Measurements from ENCODE around the gene MCC. TPM values are rescaled to one million over a fixed set of nuclear protein-coding genes. Genes with fewer than 3 reads are reported as not detected.

MCC gene
- total RNA-seq, 1 experiment from 2014 or later, result 7.6 TPM

- no peaks in the 10 kb centered on the region for H3K4me1 ChIP-seq (ENCODE audit: insufficient read depth, low read length)
- H3K23me2 ChIP-seq (ENCODE audit: insufficient read length, low read depth, low read length, poor library complexity, severe bottlenecking), result no peaks in the 10 kb centered on the region
- H3K56ac ChIP-seq (ENCODE audit: insufficient read length, low read depth, low read length), result no peak overlapping the region
- Mint-ChIP-seq H3K9me3 (no peaks in the 10 kb centered on the region), H3K36me3 (ENCODE audit: insufficient read depth in 1 of 3, low read depth in 3 of 3) (no peaks in the 10 kb centered on the region), H3K27me3 (ENCODE audit: low read depth) (peaks cover 1% of the 10 kb centered on the region; the same call in 1 of the 2 replicates), H3K4me3 (no peak overlapping the region), H3K27ac (no peak overlapping the region), H3K4me1 (peaks cover 8 to 15% of the 10 kb centered on the region in 2 experiments)
- H3K27ac ChIP-seq (ENCODE audit: insufficient read length, low read depth, low read length), result no peak overlapping the region
- H3K23ac ChIP-seq (ENCODE audit: insufficient read length, low read depth, low read length), result no peak overlapping the region
- no peak overlapping the region for H2BK12ac ChIP-seq (ENCODE audit: insufficient read length, low read depth, low read length)
- no peaks in the 10 kb centered on the region for H4K20me1 ChIP-seq (ENCODE audit: control insufficient read depth, insufficient read depth, insufficient read length)
- H2AFZ ChIP-seq (ENCODE audit: low read length), result no peak overlapping the region
- no peak overlapping the region for H2BK15ac ChIP-seq (ENCODE audit: low read depth, low read length)
- WGBS (ENCODE audit: extremely low coverage, insufficient read length, low lambda C conversion rate), result no CpG with 5 or more reads among the region's 2 CpGs
- H3K9ac ChIP-seq (ENCODE audit: extremely low read depth, insufficient read length, low read length), result no peak overlapping the region
- no peak overlapping the region for H2AK5ac ChIP-seq (ENCODE audit: insufficient read length, low read length)
- H3K79me2 ChIP-seq (ENCODE audit: insufficient read depth, low read length), result no peaks in the 10 kb centered on the region
- H3K9me3 ChIP-seq (ENCODE audit: control insufficient read depth, low read depth, low read length), result no peaks in the 10 kb centered on the region
- no peak overlapping the region for H3K18ac ChIP-seq (ENCODE audit: insufficient read length, low read depth, low read length)
- H4K8ac ChIP-seq (replicated peaks; ENCODE audit: insufficient read length, low read depth, low read length), result no peak overlapping the region
- TF ChIP-seq CTCF (conservative IDR thresholded peaks at IDR 0.05), result no peak
- no peaks in the 10 kb centered on the region for H3K79me1 ChIP-seq (ENCODE audit: insufficient read depth, low read depth, low read length, poor library complexity, severe bottlenecking)
- H2BK120ac ChIP-seq (ENCODE audit: low read depth, low read length, poor library complexity, severe bottlenecking), result no peak overlapping the region
- H3K4ac ChIP-seq (ENCODE audit: low read depth, low read length), result no peak overlapping the region
- no peak for DNase-seq
- no peak overlapping the region for H4K5ac ChIP-seq (ENCODE audit: insufficient read length, low read depth, low read length)
- no peak overlapping the region for H3T11ph ChIP-seq (ENCODE audit: low read length)
- no peak overlapping the region for H2BK20ac ChIP-seq (ENCODE audit: low read depth, low read length, poor library complexity, severe bottlenecking)
- no peak overlapping the region for H3K4me2 ChIP-seq (ENCODE audit: insufficient read depth, insufficient read length, low read length)
- H4K91ac ChIP-seq (ENCODE audit: insufficient read length, low read depth, low read length), result no peak overlapping the region
- H3K14ac ChIP-seq (ENCODE audit: insufficient read depth, low read length), result no peak overlapping the region
- no peaks in the 10 kb centered on the region for H3K27me3 ChIP-seq (ENCODE audit: insufficient read depth, low read length)
- no peak overlapping the region for H2BK5ac ChIP-seq (ENCODE audit: insufficient read length, low read length)
Measured at GRCh38 chr5:113152380-113152740, 335.9 kb downstream of the MCC start.

Data from H9 (cell line).